GM18508 (cell line): ENCODE results near the gene TPI1.

ENCODE experiments used
- ATAC-seq: cut with Tn5 transposase; IDR thresholded peaks from one replicate; pipeline ENCODE4 v1.9.1; 2021; ENCODE audit warnings: moderate number of reproducible peaks; ENCODE audit not compliant: insufficient read depth, unreplicated experiment

Gene TPI1

GRCh38 chr12:6843118-6843902 lies 24.0 kb upstream of the TPI1 start:
- ATAC-seq, result no peak

- ATAC-seq, result no peak
These were observed 21.9 kb upstream of the TPI1 start for GRCh38 chr12:6845395-6845794.

GRCh38 chr12:6846316-6846869 lies 20.9 kb upstream of the TPI1 start:
- ATAC-seq, result no peak

GRCh38 chr12:6847676-6848075 lies 19.7 kb upstream of the TPI1 start:
- ATAC-seq, result no peak

GRCh38 chr12:6849427-6849826 lies 17.9 kb upstream of the TPI1 start:
- ATAC-seq, result no peak

- ATAC-seq, result no peak
These were observed 17.3 kb upstream of the TPI1 start for GRCh38 chr12:6849976-6850560.

- no peak for ATAC-seq
These were observed 16.6 kb upstream of the TPI1 start for GRCh38 chr12:6850796-6851152.

GRCh38 chr12:6851153-6851920 lies 16.0 kb upstream of the TPI1 start, which contains the start of gene CDCA3:
CDCA3 (minus strand) TSS chr12:6851286; CDS start chr12:6850952, 334 bp downstream.
- ATAC-seq, result peak; percentile 36

GRCh38 chr12:6851921-6852650 lies 15.2 kb upstream of the TPI1 start, which contains the start of gene USP5:
USP5 (plus strand) TSS chr12:6852150; CDS start chr12:6852180, 30 bp downstream.
- ATAC-seq, result peak; percentile 59

- no peak for ATAC-seq
These were observed 14.5 kb upstream of the TPI1 start for GRCh38 chr12:6852651-6853354.

- ATAC-seq, result no peak
These were observed 13.7 kb upstream of the TPI1 start for GRCh38 chr12:6853626-6854025.

GRCh38 chr12:6854036-6854435 lies 13.3 kb upstream of the TPI1 start:
- no peak for ATAC-seq

GRCh38 chr12:6855322-6855721 lies 12.0 kb upstream of the TPI1 start:
- no peak for ATAC-seq

- ATAC-seq, result no peak
These were observed 8.5 kb upstream of the TPI1 start for GRCh38 chr12:6858799-6859198.

- ATAC-seq, result no peak
These were observed 7.2 kb upstream of the TPI1 start for GRCh38 chr12:6860116-6860515.

- no peak for ATAC-seq
These were observed 6.4 kb upstream of the TPI1 start for GRCh38 chr12:6860942-6861341.

- ATAC-seq, result no peak
These were observed 5.9 kb upstream of the TPI1 start for GRCh38 chr12:6861391-6861790.

- no peak for ATAC-seq
These were observed 4.3 kb upstream of the TPI1 start for GRCh38 chr12:6863033-6863432.

- ATAC-seq, result no peak
These were observed 3.6 kb upstream of the TPI1 start for GRCh38 chr12:6863586-6864321.
